ENCODE measurements around the gene SPATA20. TPM values are rescaled to one million over a fixed set of nuclear protein-coding genes. Genes with fewer than 3 reads are reported as not detected.

Gene SPATA20
- total and polyA plus RNA-seq, 4 donors, result 15.6 to 42.4 (median 19.6) TPM

GRCh38 chr17:50547736-50548083, 736 bp downstream of the SPATA20 start:
- no peak for DNase-seq (ENCODE audit: low spot score)
- Histone ChIP-seq H3K27ac (ENCODE audit: low read depth in 1 of 2, low read length in 2 of 2) (no peak overlapping the region), H3K9me3 (ENCODE audit: control insufficient read depth in 4 of 4, low read length in 3 of 4) (no peaks in the 10 kb centered on the region), H3K36me3 (ENCODE audit: control insufficient read depth in 4 of 4, insufficient read depth in 3 of 4, low read depth in 1 of 4, low read length in 3 of 4) (no peaks in the 10 kb centered on the region), H3K9ac (ENCODE audit: low read depth in 1 of 2, low read length in 2 of 2) (peak overlapping the region; percentile 54 to 79), H3K27me3 (ENCODE audit: control insufficient read depth in 4 of 4, insufficient read depth in 4 of 4, low read length in 3 of 4) (no peaks in the 10 kb centered on the region), H3K4me3 (ENCODE audit: low read depth in 1 of 3, low read length in 3 of 3) (peak overlapping the region in 1 of 3 donors; percentile 64), H3K4me1 (ENCODE audit: control insufficient read depth in 4 of 4, insufficient read depth in 4 of 4, low read length in 3 of 4) (peaks cover 2 to 38% (median 26%) of the 10 kb centered on the region in 4 donors)
- TF ChIP-seq REST (IDR thresholded peaks at IDR 0.05), result no peak
- TF ChIP-seq ATF3 (IDR thresholded peaks at IDR 0.05), result no peak
- no peak for TF ChIP-seq GABPA (IDR thresholded peaks at IDR 0.05 in 1 of 2, conservative IDR thresholded peaks at IDR 0.05 in 1 of 2)
- no peak for TF ChIP-seq RAD21 (IDR thresholded peaks at IDR 0.05)
- TF ChIP-seq MAX (IDR thresholded peaks at IDR 0.05), result no peak
- TF ChIP-seq ZBTB33 (IDR thresholded peaks at IDR 0.05), result no peak
- TF ChIP-seq CTCF (IDR thresholded peaks at IDR 0.05; ENCODE audit: low read depth, low read length, missing input control), result no peak
- no peak for TF ChIP-seq FOXA1 (IDR thresholded peaks at IDR 0.05)
- TF ChIP-seq NR2F2 (IDR thresholded peaks at IDR 0.05), result no peak
- TF ChIP-seq HNF4G (IDR thresholded peaks at IDR 0.05), result no peak
- no peak for TF ChIP-seq JUND (IDR thresholded peaks at IDR 0.05)
- TF ChIP-seq YY1 (IDR thresholded peaks at IDR 0.05), result no peak
- TF ChIP-seq EGR1 (IDR thresholded peaks at IDR 0.05; ENCODE audit: low read depth in 2 of 2), result no peak
- no peak for TF ChIP-seq RXRA (IDR thresholded peaks at IDR 0.05)
- TF ChIP-seq SP1 (IDR thresholded peaks at IDR 0.05), result no peak
- no peak for TF ChIP-seq HNF4A (conservative IDR thresholded peaks at IDR 0.05)
- 80% methylated on average over 5 of the region's 5 CpGs for WGBS

GRCh38 chr17:50548831-50549230, 1.9 kb downstream of the SPATA20 start:
- Histone ChIP-seq H3K36me3 (ENCODE audit: control insufficient read depth in 4 of 4, insufficient read depth in 3 of 4, low read depth in 1 of 4, low read length in 3 of 4) (no peaks in the 10 kb centered on the region), H3K9ac (ENCODE audit: low read depth in 1 of 2, low read length in 2 of 2) (no peak overlapping the region), H3K9me3 (ENCODE audit: control insufficient read depth in 4 of 4, low read length in 3 of 4) (no peaks in the 10 kb centered on the region), H3K27me3 (ENCODE audit: control insufficient read depth in 4 of 4, insufficient read depth in 4 of 4, low read length in 3 of 4) (no peaks in the 10 kb centered on the region), H3K27ac (ENCODE audit: low read depth in 1 of 2, low read length in 2 of 2) (peak overlapping the region in 1 of 2 donors; percentile 35), H3K4me3 (ENCODE audit: low read depth in 1 of 3, low read length in 3 of 3) (no peak overlapping the region), H3K4me1 (ENCODE audit: control insufficient read depth in 4 of 4, insufficient read depth in 4 of 4, low read length in 3 of 4) (peaks cover 2 to 37% (median 25%) of the 10 kb centered on the region in 4 donors)
- 91% methylated on average over 18 of the region's 18 CpGs for WGBS
- no peak for DNase-seq (ENCODE audit: low spot score)
- TF ChIP-seq EGR1 (IDR thresholded peaks at IDR 0.05; ENCODE audit: low read depth in 2 of 2) (no peak), JUND (IDR thresholded peaks at IDR 0.05) (no peak), TAF1 (conservative IDR thresholded peaks at IDR 0.05) (no peak), REST (IDR thresholded peaks at IDR 0.05) (no peak), YY1 (IDR thresholded peaks at IDR 0.05) (no peak), RAD21 (IDR thresholded peaks at IDR 0.05) (no peak), CTCF (IDR thresholded peaks at IDR 0.05; ENCODE audit: low read depth, low read length, missing input control) (no peak), SP1 (IDR thresholded peaks at IDR 0.05) (no peak), HNF4G (IDR thresholded peaks at IDR 0.05) (no peak), FOXA2 (IDR thresholded peaks at IDR 0.05) (no peak)
